ENCODE measurements around the gene CHTF18.

CHTF18 gene

DNA sequence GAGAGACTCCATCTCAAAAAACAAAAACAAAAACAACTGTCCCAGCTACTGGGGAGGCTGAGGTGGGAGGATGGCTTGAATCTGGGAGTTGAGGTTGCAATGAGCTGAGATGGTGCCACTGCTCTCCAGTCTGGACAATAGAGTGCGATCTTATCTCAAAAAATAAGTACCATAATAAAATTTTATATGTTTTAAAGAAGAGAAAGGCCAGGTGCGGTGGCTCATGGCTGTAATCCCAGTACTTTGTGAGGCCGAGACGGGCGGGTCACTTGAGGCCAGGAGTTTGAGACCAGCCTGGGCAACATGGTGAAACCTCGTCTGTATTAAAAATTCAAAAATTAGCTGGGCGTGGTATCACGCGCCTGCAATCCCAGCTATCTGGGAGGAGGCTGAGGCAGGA is 11.6 kb upstream of the CHTF18 start:
- no peak for DNase-seq

DNA sequence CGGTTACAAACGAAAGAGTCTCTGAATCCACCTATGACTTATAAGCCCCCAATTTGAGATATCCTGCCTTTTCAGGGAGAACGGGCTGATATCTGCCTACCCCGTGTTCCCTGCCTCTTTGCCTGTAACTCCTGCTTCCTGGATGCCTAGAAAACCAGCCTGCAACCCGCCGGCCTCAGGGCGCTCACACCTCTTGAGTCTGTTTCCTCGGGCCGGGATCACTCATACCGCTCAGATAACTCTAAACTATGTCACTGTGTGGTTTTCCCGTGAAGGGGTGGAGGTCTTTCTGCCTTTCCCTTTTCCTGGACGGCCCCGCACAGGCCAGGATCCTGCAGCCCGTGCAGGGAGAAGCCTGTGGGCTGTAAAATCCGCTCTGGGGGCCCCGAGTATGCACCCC is 10.6 kb upstream of the CHTF18 start:
- DNase-seq, result peak; percentile 21

DNA sequence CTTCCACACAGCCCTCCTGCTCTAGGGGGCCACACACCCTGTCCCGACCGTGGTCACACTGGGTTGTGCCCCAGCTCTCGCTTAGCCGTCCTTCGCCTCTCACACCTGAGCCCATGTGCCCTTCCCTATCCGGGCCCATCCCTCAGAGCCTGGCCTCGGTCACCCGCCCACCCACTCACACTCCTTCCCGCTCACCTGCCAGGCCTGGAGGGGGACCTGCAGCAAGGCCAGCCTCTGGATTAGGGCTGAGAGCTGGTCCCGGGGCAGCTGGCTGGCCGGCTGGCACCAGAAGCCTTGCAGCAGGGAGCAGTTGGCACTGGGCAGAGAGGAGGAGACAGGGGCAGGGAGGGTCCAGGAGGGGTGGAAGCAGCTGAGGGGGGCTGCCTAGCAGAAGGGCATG is 10.0 kb upstream of the CHTF18 start:
- no peak for DNase-seq

DNA sequence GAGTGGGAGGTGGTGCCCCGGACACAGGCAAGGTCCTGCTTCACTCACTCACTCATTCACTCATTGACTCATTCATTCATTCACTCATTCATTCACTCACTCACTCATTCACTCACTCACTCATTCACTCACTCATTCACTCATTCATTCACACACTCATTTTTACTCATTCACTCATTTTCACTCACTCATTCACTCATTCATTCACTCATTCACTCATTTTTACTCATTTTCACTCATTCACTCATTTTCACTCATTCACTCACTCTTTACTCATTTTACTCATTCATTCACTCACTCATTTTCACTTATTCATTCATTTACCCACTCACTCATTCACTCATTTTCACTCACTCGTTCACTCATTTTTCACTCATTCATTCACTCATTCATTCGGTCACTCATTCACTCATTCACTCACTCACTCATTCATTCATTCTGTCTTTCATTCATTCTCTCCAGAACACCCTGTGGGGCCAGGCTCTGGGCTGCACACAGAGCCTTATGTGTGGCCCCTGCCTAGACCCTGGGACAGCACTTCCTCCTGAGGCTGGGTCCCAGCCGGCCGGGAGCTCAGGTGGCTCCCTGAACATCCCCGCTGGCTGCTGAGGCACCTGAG is 9.4 kb upstream of the CHTF18 start:
- DNase-seq, result no peak

DNA sequence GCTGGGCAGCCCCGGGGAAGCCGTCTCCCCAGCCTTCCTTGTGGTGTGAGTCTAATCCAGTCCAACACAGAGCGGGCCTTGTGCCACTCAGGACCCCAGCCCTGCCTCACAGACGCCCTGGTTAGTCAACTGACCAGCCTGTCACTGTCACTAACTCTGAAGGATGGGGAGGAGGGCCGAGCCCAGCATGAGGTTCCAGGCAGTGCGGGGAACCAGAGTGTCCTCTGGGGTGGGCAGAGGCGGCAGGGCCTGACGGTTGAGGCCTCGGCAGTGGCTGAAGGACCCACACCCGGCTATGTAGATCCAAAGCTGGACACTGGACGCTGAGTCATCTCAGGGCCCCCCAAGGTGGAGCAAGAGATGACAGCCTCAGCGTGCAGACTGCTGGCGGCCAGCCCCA is 8.9 kb upstream of the CHTF18 start:
- DNase-seq, result no peak

DNA sequence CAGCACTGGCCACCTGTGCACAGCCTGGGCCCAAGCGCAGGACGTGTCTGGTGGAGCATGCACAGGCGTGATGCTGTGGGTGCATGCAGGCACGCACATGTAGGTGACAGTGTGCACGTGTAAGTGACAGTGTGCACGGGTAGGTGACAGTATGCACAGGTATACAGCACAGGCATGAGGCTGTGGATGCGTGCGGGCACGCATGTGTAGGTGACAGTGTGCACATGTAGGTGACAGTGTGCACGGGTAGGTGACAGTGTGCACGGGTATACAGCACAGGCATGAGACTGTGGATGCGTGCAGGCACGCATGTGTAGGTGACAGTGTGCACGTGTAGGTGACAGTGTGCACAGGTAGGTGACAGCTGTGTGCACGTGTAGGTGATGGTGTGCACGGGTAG is 8.1 kb upstream of the CHTF18 start:
- no peak for DNase-seq

DNA sequence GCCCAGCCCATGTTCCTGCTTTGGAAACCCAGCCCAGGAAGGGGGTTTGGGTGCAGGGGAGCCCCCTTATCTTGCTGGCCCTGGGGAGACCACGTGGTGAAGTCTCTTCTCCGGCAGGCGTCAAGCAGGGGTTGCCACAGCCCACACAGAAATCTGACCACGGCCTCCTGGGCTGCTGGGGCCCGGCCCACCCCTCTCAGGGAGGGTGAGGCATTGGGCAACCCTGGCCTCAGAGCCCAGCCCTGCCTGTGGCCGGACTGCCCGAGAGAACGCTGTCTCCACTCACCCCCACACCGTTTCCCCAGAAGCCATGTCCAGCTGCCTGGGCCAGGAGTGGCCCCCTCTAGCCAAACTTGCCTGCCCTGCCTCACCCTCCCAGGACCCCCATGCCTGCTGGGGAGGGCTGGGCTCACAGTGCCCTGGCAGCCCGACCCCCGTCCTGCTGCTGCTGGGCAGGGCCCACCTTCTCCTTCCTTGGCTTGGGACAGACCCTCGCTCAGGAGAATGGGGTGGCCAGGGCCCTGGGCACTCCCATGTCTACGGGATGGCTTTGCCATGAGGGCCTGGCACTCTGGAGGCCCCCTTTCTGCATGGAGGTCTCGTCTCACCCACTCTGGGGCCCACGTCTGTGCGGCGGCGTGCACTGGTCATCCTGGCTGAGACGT is 6.9 kb upstream of the CHTF18 start:
- peak; percentile 6 for DNase-seq

DNA sequence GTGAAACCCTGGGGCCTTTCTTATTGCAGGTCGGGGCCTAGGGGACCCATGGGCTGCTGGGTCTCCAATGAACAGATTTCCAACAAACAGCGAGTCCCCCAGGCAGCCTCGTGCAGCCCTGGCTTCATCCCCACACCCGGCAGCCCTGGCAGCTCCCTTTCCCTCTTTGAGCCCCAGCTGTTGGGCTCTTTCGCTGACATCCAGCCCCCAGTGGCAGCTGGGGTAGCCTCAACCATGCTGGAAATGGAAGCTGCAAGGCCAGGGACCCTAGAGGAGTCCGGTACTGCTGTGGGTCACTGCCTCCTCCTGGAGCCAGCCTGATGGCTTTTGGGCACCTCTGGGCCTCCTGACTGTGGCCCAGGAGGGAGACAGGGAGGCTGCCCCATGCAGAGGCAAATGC is 6.2 kb upstream of the CHTF18 start:
- DNase-seq, result no peak

DNA sequence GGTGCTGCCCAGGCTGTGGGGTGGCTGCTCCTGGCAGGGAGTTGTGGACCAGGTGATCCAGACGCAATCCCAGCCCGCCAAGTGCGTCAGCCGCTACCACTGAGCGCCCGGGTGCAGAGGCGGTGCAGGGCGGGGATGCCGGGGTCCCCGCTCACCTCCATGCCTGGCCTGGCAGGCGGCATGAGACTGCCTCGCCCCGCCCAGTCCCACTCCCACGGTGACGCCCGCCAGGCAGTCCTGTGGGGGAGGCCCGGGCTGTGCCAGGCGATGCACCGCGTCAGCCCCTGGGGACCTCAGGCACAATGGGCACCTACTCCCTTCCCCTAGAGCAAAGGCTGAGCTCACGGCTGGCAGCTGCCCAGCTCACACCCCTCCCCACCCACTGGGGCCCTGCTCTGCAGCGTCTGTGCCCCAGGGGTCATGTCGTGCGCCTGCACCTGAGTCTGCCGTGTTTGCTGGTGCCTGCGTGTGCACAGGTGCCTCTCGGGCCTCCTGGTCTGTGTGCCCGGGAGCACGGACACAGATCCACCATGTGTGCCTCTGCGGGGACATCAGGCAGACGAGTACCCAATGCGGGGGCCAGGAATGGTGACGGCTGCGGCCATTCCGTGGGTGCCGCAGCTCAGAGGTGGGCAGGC is 5.5 kb upstream of the CHTF18 start:
- DNase-seq, result no peak

DNA sequence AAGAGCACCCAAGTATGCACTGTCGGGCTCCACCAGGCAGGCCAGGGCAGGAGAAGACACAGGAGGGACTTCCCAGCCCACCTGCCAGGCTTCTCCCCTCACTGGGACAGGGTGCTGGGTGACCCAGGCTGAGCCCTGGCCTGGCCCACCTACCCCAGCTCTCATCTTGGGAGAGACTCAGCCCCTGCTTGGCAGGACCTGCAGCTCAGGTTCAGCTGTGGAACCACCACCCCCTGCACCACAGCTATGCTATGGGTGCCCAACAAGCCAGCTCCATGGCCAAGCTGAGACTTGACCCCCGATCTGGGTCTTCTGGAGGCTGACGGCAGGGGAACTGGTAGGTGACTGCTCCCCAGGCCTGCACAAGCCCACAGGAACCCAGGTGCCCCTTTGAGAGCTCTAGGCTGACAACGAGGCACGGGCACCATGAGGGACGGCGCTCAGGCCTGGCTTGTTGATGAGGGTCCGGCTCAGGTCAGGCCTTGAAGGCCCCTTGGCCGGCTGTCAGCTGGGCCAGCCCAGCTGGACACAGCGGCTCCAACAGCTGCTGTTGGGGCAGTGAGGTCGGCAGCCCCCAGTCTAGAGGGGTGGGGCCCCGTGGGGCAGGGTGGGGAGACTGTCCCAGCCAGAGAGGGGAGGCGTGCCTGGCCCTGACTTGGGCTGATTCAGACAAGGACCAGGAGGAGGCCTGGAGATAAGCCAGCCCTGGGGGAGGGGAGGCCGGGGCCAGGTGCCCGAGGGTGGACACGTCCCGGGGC is 4.8 kb upstream of the CHTF18 start:
- no peak for DNase-seq

DNA sequence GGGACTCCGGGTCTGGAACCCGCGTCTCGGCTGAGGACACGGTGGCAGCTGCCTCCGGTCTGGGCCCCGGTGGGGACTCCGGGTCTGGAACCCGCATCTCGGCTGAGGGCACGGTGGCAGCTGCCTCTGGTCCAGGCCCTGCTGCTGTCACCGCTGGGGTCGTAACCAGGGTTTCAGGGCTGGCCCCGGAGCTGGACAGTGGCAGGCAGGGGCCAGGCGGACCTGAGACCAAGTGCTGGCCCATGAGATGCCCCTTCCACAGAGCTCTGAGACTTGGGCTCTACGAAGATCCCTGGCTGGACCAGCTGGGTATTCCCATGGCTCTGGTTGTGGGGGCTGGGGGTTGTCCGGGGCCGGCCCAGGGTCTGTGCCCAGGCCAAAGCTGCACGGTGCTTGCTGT is 4.0 kb upstream of the CHTF18 start:
- no peak for DNase-seq

DNA sequence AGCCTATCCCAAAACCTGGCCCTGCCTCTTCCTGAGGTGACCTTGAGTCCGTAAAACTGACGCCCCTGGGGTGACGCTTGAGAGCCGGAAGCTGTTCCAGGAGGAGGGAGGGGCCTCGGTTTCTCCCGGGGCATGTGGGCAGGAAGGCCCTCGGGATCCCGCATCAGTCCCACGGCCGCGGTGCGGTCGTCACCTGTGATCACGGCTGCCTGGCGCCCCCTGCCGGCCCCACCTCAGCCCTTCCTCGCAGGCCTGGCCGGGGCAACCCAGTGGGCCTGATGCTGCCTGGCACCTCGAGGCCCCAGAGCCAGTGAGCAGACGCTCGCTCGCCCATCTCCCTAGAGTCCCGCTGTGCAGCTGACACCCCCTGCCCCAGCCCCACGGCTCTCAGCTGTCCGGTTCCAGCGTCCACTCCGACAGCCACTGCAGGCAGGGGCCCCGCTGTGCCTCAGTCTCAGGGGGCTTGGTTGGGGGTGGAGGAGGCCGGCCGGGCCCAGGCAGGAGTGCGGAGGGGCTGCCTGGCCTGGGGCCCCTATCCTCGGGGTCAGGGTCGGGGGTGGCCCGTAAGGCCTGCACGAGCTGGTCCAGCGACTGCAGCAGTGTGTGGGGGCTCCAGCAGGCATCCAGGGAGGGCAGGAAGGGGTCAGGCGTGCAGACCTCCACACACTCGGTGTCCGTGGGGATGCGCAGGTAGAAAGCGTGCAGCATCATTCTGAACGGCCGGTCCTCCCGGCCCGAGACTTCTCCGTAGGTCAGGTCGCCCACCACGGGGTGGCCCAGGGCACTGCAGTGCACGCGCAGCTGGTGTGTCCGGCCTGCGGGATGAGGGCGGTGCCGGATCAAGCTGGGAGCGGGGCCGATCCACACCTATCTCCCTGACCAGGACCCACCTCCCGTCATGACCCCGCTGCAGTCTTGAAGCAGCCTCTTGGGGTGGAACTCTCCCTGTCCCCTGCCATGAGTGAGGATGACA is 2.6 kb upstream of the CHTF18 start:
- peak; percentile 53 for DNase-seq

DNA sequence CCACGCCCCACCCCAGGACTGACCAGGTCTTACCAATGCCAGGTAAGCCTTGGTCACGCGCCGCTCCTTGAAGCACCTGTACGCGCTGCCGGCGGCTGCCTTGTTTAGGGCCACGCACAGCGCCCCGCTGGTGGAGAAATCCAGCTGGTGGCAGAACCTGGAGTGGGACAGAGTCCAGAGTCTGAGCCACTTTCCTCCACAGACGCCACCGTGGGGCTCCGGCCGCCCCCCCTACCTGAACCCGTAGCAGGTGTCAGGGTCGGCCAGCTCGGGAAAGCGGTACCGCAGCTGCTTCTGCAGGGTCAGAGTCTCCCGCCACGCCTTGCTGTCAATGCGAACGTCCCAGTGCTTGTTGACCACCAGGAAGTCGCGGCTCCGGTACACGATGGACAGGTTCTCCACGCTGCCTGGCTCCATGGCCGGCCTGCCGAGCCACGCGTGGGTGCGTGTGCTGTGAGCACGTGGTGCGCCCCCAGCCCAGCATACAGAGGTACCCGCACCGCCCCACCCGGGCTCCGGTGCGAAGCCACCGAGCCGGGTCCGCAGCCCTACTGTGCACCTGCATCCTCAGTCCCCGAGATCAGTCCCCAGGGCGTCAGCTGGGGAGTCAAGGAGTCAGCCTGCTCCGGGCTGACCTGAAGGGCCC is 976 bp upstream of the CHTF18 start:
- DNase-seq, result peak; percentile 28

DNA sequence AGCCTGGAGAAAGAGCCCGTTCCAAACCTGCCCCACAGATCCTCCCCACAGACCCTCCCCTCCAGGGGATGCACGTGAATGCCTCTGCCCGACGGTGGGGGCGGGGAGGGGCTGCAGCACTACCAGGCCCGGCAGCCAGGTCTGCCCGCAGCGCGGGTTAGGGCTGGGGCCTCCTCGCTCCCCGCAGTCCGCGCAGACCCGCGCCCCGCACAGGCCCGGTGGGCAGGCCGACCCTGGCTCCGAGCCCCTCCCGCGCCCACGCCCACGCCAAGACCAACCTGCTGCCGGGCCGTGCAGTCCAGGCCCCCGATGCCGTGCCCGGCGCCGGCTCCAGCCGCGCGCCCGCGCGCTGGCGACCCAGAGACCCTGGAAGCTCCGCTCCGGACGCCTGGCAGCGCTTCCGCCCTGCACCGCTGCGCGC is 432 bp upstream of the CHTF18 start, which contains the start of gene RPUSD1:
Gene RPUSD1, minus strand, starts transcription at position 404 of the 421 bp plus-strand sequence. CDS start 644 bp downstream, outside the sequence.
- peak; percentile 62 for DNase-seq

DNA sequence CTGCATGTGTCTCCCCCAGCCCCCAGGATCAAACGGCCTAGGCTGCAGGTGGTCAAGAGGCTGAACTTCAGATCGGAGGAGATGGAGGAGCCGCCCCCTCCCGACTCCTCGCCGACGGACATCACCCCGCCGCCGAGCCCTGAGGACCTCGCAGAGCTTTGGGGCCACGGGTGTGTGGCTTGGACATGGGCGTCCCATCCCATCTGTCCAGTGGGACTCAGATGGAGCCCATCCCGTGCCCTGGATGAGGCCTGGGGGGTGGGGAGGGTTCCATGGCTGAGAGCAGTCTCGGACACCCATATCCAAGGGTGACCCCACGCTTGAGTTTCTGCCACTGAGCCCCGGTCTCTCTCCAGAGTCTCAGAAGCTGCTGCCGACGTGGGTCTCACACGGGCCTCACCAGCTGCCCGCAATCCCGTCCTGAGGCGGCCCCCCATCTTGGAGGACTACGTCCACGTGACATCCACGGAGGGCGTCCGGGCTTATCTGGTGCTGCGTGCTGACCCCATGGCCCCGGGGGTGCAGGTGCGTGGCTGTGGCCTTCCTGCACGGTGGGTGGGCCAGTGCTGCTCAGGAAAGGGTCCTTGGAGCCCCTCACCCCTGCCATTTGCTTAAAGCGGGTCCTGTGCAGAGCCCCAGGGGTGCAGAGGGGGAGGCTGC is 901 bp downstream of the CHTF18 start:
- DNase-seq, result no peak

DNA sequence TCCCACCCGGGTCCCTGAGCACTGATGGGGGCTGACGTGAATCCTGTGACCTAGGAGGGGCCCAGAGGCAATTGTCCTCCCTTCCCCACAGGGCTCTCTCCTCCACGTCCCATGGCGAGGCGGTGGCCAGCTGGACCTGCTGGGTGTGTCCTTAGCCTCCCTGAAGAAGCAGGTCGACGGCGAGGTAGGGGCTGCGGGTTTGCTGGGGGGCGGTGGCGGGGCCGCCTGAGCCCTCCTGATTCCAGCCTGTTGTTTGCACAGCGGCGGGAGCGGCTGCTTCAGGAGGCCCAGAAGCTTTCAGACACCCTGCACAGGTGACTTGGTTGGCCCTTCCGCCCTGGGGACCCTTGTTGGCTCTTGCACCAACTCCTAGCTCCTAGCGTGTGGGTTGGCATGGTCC is 1.7 kb downstream of the CHTF18 start:
- DNase-seq, result no peak

DNA sequence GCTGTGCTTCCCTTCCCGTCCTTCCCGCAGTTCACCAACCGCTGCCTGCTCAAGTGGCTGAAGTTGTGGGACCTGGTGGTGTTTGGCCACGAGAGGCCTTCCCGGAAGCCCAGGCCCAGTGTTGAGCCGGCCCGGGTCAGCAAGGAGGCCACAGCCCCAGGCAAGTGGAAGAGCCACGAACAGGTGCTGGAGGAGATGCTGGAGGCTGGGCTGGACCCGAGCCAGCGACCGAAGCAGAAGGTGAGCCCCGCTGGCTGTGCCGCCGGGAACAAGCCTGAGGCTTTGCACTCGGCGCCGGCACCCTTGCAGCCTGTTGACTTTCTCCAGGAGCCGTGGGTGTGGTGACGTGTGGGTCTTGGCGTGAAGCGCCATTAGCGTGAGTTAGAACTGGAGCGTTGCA is 2.7 kb downstream of the CHTF18 start:
- no peak for DNase-seq

DNA sequence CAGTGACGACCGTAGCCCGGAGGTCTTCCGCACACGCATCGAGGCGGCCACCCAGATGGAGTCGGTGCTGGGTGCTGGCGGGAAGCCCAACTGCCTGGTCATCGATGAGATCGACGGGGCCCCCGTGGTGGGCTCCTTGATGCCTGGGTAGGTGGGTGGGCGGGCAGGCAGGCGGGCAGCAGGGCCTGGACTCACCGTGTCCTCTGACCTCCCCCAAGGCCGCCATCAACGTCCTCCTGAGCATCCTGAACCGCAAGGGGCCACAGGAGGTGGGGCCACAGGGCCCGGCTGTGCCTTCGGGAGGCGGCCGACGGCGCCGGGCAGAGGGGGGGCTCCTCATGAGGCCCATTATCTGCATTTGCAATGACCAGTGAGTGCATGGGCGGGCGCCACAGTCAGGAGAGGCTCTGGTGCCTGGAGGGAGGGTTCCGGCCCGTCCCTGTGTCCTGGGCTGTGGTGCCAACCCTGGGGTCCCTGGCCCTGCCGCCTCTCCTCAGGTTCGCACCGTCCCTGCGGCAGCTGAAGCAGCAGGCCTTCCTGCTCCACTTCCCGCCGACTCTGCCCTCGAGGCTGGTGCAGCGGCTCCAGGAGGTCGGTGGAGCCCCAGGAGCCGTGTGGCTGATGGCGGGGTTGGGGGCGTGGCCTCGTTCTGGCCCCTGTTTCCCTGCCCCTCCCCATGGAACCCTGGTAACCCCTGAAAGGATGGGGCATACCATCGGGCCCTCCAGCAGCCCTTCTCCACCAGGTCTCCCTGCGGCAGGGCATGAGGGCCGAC is 4.0 kb downstream of the CHTF18 start:
- DNase-seq, result no peak

DNA sequence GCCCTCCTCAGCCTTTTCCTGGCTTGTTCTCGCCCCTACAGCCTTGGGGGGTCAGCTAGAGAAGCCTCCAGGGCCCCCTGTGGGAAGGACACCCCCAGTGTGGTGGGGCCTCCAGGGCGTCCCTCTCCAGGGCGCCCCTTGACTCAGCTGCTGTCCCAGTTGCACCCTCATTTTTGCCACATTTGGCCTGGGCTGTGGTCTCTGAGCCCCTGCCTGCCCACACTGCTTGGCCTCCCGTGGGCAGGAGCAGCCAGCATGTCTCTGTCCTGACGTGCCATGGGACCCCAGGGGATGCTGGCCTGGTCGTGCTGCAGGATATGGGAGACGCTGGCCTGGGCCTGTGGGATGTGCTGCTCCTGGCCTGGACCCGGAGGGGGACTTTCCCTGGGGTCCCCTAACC is 5.0 kb downstream of the CHTF18 start:
- no peak for DNase-seq

DNA sequence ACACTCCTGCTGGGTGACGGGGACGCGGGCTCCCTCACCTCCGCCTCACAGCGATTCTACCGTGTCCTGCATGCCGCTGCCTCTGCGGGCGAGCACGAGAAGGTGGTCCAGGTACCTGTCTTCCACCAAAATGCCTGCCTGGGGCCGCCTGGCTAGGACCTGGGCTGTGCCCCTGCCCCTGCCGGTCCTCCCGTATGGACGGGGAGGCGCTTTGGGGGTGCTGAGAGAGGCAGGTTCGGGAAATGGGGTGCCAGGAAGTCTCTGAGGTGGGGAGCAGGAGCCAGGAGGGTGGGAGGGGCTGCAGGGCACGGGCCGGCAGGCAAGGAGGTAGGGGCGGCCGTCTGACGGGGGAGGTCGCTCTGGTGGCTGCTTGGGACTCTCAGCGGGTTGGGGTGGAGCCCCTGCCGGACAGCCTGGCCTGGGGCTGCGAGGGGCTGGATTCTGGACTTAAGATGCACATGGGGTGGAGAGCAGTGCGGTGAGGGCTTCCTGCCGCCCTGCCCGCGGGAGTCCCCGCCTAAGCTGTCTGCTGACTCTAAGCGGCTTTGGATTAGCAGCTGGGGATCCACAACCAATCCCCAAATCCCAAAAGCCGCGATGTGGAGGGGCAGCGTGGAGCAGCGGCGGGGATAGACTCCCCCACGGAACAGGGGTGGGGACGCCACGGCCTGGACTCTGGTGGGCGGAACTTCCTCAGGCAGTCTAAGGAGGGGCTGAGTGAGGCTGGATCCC is 5.8 kb downstream of the CHTF18 start:
- no peak for DNase-seq
